Measurements from ENCODE around the gene VIPR1.

VIPR1 gene

GRCh38 chr3:42515391-42515916 lies 13.0 kb downstream of the VIPR1 start:
- no peak overlapping the region for H3K27ac ChIP-seq (ENCODE audit: low read length)
- no peaks in the 10 kb centered on the region for H3K4me1 ChIP-seq (ENCODE audit: control insufficient read depth, low read depth, low read length)
- no peaks in the 10 kb centered on the region for H3K27me3 ChIP-seq (ENCODE audit: control insufficient read depth, insufficient read depth, low read length)
- H3K4me3 ChIP-seq (ENCODE audit: low read length): no peak overlapping the region
- H3K36me3 ChIP-seq (ENCODE audit: control insufficient read depth, low read depth, low read length): no peaks in the 10 kb centered on the region
- H3K9me3 ChIP-seq (ENCODE audit: control insufficient read depth, low read depth, low read length): no peaks in the 10 kb centered on the region
- no peak overlapping the region for H3K9ac ChIP-seq (ENCODE audit: low read length)

DNA sequence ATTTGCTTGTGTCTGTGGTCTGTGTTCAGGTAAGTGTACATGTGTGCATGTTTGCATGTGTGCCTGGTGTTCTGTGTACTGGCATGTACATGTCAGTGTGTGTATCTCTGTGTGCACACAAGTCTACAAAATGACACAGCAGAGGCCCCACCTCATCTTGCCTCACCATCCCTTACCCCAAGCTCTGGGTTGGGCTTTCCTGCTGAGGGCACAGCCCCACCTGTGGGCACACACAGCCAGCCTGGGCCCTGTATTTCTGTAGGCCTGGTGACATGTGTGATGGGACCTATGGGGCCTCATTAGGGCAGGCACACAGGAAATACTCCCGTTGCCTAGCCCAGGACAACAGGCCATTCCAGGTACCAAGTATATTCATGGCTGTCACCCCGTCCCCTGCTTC lies 13.5 kb downstream of the VIPR1 start:
- no peaks in the 10 kb centered on the region for H3K36me3 ChIP-seq (ENCODE audit: control insufficient read depth, low read depth, low read length)
- H3K9ac ChIP-seq (ENCODE audit: low read length): no peak overlapping the region
- H3K4me1 ChIP-seq (ENCODE audit: control insufficient read depth, low read depth, low read length): no peaks in the 10 kb centered on the region

GRCh38 chr3:42516443-42516842 lies 14.0 kb downstream of the VIPR1 start:
- Histone ChIP-seq H3K9me3 (ENCODE audit: control insufficient read depth, low read depth, low read length) (no peaks in the 10 kb centered on the region), H3K27ac (ENCODE audit: low read length) (no peak overlapping the region), H3K4me3 (ENCODE audit: low read length) (no peak overlapping the region), H3K4me1 (ENCODE audit: control insufficient read depth, low read depth, low read length) (no peaks in the 10 kb centered on the region), H3K36me3 (ENCODE audit: control insufficient read depth, low read depth, low read length) (no peaks in the 10 kb centered on the region), H3K9ac (ENCODE audit: low read length) (no peak overlapping the region), H3K27me3 (ENCODE audit: control insufficient read depth, insufficient read depth, low read length) (no peaks in the 10 kb centered on the region)

More for the DNA sequence above, 13.5 kb downstream of the VIPR1 start:
- H3K9me3 ChIP-seq (ENCODE audit: control insufficient read depth, low read depth, low read length): no peaks in the 10 kb centered on the region
- no peak overlapping the region for H3K4me3 ChIP-seq (ENCODE audit: low read length)
- H3K27me3 ChIP-seq (ENCODE audit: control insufficient read depth, insufficient read depth, low read length): no peaks in the 10 kb centered on the region
- no peak overlapping the region for H3K27ac ChIP-seq (ENCODE audit: low read length)

DNA sequence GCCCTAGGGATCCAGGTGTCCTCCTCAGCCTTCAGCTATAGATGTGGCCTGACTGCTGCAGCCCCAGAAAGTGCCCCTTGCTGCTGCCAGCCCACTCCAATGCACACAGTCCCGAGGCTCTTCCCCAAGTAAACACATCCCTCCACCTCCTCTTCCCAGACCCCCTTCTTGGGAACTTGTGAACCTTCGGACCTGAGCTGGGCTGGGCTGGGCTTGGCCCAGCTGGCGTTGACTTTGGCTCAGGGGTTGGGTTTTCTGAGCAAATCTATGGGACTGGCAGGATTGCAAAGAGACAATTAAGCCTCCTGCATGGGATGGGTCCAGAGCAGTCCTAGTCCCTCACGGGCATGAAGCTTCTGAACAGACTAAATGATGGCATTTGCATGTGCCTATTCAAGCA lies 14.7 kb downstream of the VIPR1 start:
- Histone ChIP-seq H3K36me3 (ENCODE audit: control insufficient read depth, low read depth, low read length) (no peaks in the 10 kb centered on the region), H3K9me3 (ENCODE audit: control insufficient read depth, low read depth, low read length) (no peaks in the 10 kb centered on the region), H3K27me3 (ENCODE audit: control insufficient read depth, insufficient read depth, low read length) (no peaks in the 10 kb centered on the region), H3K4me3 (ENCODE audit: low read length) (no peak overlapping the region), H3K27ac (ENCODE audit: low read length) (no peak overlapping the region), H3K4me1 (ENCODE audit: control insufficient read depth, low read depth, low read length) (no peaks in the 10 kb centered on the region), H3K9ac (ENCODE audit: low read length) (no peak overlapping the region)

GRCh38 chr3:42518800-42519567 lies 16.5 kb downstream of the VIPR1 start:
- Histone ChIP-seq H3K27me3 (ENCODE audit: control insufficient read depth, insufficient read depth, low read length) (no peaks in the 10 kb centered on the region), H3K27ac (ENCODE audit: low read length) (no peak overlapping the region), H3K9ac (ENCODE audit: low read length) (no peak overlapping the region), H3K4me3 (ENCODE audit: low read length) (no peak overlapping the region), H3K4me1 (ENCODE audit: control insufficient read depth, low read depth, low read length) (no peaks in the 10 kb centered on the region), H3K36me3 (ENCODE audit: control insufficient read depth, low read depth, low read length) (no peaks in the 10 kb centered on the region), H3K9me3 (ENCODE audit: control insufficient read depth, low read depth, low read length) (no peaks in the 10 kb centered on the region)

DNA sequence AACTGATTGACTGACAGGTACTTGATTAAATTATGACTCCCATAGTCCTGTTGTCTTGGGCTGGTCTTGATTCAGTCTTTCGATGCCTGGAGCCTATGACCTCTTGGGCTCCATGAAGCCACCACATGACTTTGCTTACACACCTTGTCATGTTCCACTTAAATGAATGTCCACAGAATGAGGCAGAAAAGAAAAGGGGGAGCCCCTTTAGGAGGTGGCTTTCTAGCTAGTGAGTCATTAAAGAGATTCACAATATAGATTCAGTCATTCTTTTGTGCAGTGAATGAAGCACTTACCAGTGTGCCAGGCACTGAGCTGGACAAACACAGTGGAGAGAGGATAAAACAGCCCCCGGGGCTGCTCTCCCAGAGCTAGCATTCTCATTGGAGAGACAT lies 17.1 kb downstream of the VIPR1 start:
- H3K27me3 ChIP-seq (ENCODE audit: control insufficient read depth, insufficient read depth, low read length): no peaks in the 10 kb centered on the region
- H3K27ac ChIP-seq (ENCODE audit: low read length): no peak overlapping the region

DNA sequence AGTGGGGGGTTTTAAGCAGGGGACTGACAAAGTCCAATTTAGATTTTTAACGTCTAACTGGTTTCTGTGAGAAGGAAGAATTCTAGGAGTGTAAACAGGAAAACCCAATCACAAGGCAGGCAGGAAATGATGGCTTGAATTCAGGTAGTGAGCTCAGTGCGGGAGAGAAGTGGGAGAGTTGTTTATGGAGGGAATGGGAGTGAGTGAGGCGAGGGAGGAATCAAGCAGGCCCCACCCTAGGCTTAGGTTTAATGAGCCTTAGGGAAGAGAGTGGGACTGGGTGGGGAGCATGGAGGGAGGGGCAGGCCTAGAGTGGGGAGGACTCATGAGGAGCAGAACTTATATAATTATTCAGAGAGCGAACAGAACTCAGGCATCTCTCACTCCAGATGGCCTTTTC lies 17.9 kb downstream of the VIPR1 start:
- Histone ChIP-seq H3K4me1 (ENCODE audit: control insufficient read depth, low read depth, low read length) (no peaks in the 10 kb centered on the region), H3K4me3 (ENCODE audit: low read length) (no peak overlapping the region), H3K27ac (ENCODE audit: low read length) (no peak overlapping the region), H3K27me3 (ENCODE audit: control insufficient read depth, insufficient read depth, low read length) (no peaks in the 10 kb centered on the region), H3K36me3 (ENCODE audit: control insufficient read depth, low read depth, low read length) (no peaks in the 10 kb centered on the region), H3K9ac (ENCODE audit: low read length) (no peak overlapping the region), H3K9me3 (ENCODE audit: control insufficient read depth, low read depth, low read length) (no peaks in the 10 kb centered on the region)

More for the DNA sequence above, 17.1 kb downstream of the VIPR1 start:
- no peaks in the 10 kb centered on the region for H3K4me1 ChIP-seq (ENCODE audit: control insufficient read depth, low read depth, low read length)
- H3K9ac ChIP-seq (ENCODE audit: low read length): no peak overlapping the region
- H3K36me3 ChIP-seq (ENCODE audit: control insufficient read depth, low read depth, low read length): no peaks in the 10 kb centered on the region
- H3K4me3 ChIP-seq (ENCODE audit: low read length): no peak overlapping the region
- no peaks in the 10 kb centered on the region for H3K9me3 ChIP-seq (ENCODE audit: control insufficient read depth, low read depth, low read length)

DNA sequence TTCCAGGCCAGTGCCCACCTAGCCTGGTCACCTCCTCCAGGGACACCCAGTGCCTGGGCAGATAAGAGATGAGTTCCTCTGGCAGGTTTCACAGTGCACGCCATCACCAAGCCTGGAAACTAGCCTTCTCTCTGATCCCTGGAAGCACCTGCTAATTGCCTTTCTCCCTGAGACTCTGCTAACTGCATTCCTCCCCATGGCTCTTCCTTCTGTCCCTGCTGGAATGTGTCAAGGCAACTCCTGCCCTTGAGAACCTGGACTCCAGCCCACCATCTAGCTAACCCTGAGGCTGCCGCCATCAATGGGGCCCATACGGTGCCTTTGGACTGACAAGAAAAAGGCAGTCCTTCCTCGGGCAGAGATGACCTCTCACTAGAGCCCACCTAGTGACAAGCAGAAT lies 18.5 kb downstream of the VIPR1 start:
- H3K27me3 ChIP-seq (ENCODE audit: control insufficient read depth, insufficient read depth, low read length): no peaks in the 10 kb centered on the region
- H3K9me3 ChIP-seq (ENCODE audit: control insufficient read depth, low read depth, low read length): no peaks in the 10 kb centered on the region
- H3K9ac ChIP-seq (ENCODE audit: low read length): no peak overlapping the region
- H3K4me3 ChIP-seq (ENCODE audit: low read length): no peak overlapping the region
- no peak overlapping the region for H3K27ac ChIP-seq (ENCODE audit: low read length)
- no peaks in the 10 kb centered on the region for H3K4me1 ChIP-seq (ENCODE audit: control insufficient read depth, low read depth, low read length)
- H3K36me3 ChIP-seq (ENCODE audit: control insufficient read depth, low read depth, low read length): no peaks in the 10 kb centered on the region

GRCh38 chr3:42524751-42525150 lies 22.3 kb downstream of the VIPR1 start:
- H3K27ac ChIP-seq (ENCODE audit: low read length): no peak overlapping the region
- no peaks in the 10 kb centered on the region for H3K4me1 ChIP-seq (ENCODE audit: control insufficient read depth, low read depth, low read length)
- H3K27me3 ChIP-seq (ENCODE audit: control insufficient read depth, insufficient read depth, low read length): no peaks in the 10 kb centered on the region
- no peak overlapping the region for H3K4me3 ChIP-seq (ENCODE audit: low read length)
- H3K36me3 ChIP-seq (ENCODE audit: control insufficient read depth, low read depth, low read length): no peaks in the 10 kb centered on the region
- no peaks in the 10 kb centered on the region for H3K9me3 ChIP-seq (ENCODE audit: control insufficient read depth, low read depth, low read length)
- H3K9ac ChIP-seq (ENCODE audit: low read length): no peak overlapping the region

- H3K27me3 ChIP-seq (ENCODE audit: control insufficient read depth, insufficient read depth, low read length): no peaks in the 10 kb centered on the region
- no peaks in the 10 kb centered on the region for H3K9me3 ChIP-seq (ENCODE audit: control insufficient read depth, low read depth, low read length)
- no peak overlapping the region for H3K9ac ChIP-seq (ENCODE audit: low read length)
- no peak overlapping the region for H3K27ac ChIP-seq (ENCODE audit: low read length)
- no peaks in the 10 kb centered on the region for H3K4me1 ChIP-seq (ENCODE audit: control insufficient read depth, low read depth, low read length)
- no peak overlapping the region for H3K4me3 ChIP-seq (ENCODE audit: low read length)
- no peaks in the 10 kb centered on the region for H3K36me3 ChIP-seq (ENCODE audit: control insufficient read depth, low read depth, low read length)
Measured at GRCh38 chr3:42525212-42525611, 22.8 kb downstream of the VIPR1 start.

DNA sequence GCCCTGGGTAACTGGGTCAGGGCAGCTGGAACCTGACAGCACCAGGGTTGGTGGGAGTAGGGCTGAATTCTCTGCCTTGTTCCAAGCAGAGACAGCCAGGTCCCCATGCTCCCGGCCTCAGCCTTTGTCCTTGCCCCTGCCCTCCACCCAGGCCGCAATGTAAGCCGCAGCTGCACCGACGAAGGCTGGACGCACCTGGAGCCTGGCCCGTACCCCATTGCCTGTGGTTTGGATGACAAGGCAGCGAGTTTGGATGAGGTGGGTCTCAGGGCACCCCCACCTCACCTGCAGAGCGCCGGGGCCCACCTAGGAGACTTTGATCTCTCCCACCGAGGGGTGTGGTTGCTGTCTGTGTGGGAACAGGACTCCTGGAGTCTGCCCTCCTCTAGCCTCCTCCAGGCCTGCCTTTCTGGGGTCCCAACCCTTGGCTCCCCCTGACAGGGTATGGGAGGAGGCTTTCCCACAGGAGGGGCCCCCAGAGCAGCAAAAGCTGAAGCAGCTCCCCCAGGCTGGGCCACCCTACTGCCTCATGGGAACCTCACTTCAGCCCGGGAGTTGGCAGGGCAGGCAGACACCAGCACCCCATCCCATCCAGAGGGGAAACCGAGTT lies 23.4 kb downstream of the VIPR1 start:
- Histone ChIP-seq H3K9ac (ENCODE audit: low read length) (no peak overlapping the region), H3K9me3 (ENCODE audit: control insufficient read depth, low read depth, low read length) (no peaks in the 10 kb centered on the region), H3K4me1 (ENCODE audit: control insufficient read depth, low read depth, low read length) (no peaks in the 10 kb centered on the region), H3K27ac (ENCODE audit: low read length) (no peak overlapping the region), H3K36me3 (ENCODE audit: control insufficient read depth, low read depth, low read length) (no peaks in the 10 kb centered on the region), H3K27me3 (ENCODE audit: control insufficient read depth, insufficient read depth, low read length) (no peaks in the 10 kb centered on the region), H3K4me3 (ENCODE audit: low read length) (no peak overlapping the region)

Data from iPS-18a (cell line).